HepG2 (cell line): ENCODE results near the gene CLASRP. TPM values are rescaled to one million over a fixed set of nuclear protein-coding genes. Genes with fewer than 3 reads are reported as not detected.

Experiments used
- ATAC-seq: fragments of 200-7000 bp; cut with Tn5 transposase; 3 replicates; pipeline ENCODE4 v1.9.1; 2020; ENCODE audit warnings: mild to moderate bottlenecking, moderate library complexity
- BruUV-seq: library from RNA; stranded (reverse); fragments of 400-500 nt; replicated peaks from 2 replicates; lab custom pipeline; 2021; lab: Mats Ljungman, UMichigan
- CTCF ChIA-PET: fragments of 300-600 bp; formaldehyde crosslinking; extraction: SDS; loops from one replicate; lab custom pipeline; 2021; ENCODE audit warnings: low total read pairs, inconsistent platforms, low intra/inter-chr PET ratio; lab: Yijun Ruan, JAX
- POLR2A ChIA-PET: fragments of 350-600 bp; sonication (Branson Sonifier 250); formaldehyde crosslinking; loops from one replicate; lab custom pipeline; 2020; ENCODE audit warnings: antibody characterized with exemption, inconsistent platforms; lab: Yijun Ruan, JAX
- DNase-seq: peaks from one replicate; pipeline ENCODE4 v3.0.0-alpha.2; 2015; ENCODE audit warnings: low spot score
- FAIRE-seq: peaks from 3 replicates; lab custom pipeline; 2011; peaks lifted over from hg19 to GRCh38; lab: Jason Lieb, UNC
- H2AFZ ChIP-seq: one replicate; pipeline ENCODE4 v1.6.1; 2011; ENCODE audit warnings: low read length, inconsistent platforms
- H3K27ac ChIP-seq: fragments of 300-600 bp; 3 replicates; pipeline ENCODE4 v1.8.0; 2011; ENCODE audit warnings: mixed run types, mild to moderate bottlenecking, mixed read lengths, low read length, inconsistent platforms; ENCODE audit not compliant: insufficient read depth; ENCODE audit errors: extremely low read length
- H3K27me3 ChIP-seq, 2 experiments: fragments of 200-600 bp in 1 of 2; 2 replicates in 1 of 2; 3 replicates in 1 of 2; pipeline versions ENCODE4 v1.6.0 to v1.8.0; 2011; ENCODE audit warnings: low read length in 2 of 2, mild to moderate bottlenecking in 2 of 2, moderate library complexity in 2 of 2, inconsistent platforms in 1 of 2; ENCODE audit not compliant: insufficient read depth in 2 of 2, control insufficient read depth in 1 of 2
- H3K36me3 ChIP-seq, 2 experiments: fragments of 200-600 bp in 1 of 2; replicated peaks in 1 of 2; 2 replicates in 1 of 2; 3 replicates in 1 of 2; pipeline versions ENCODE4 v1.5.1 to v1.8.0; 2011; ENCODE audit warnings: low read length in 2 of 2, inconsistent platforms in 1 of 2; ENCODE audit not compliant: insufficient read depth in 2 of 2, control insufficient read depth in 1 of 2
- H3K4me1 ChIP-seq: 2 replicates; pipeline ENCODE4 v1.5.1; 2012; ENCODE audit warnings: low read length, inconsistent platforms; ENCODE audit not compliant: insufficient read depth
- H3K4me2 ChIP-seq: 2 replicates; pipeline ENCODE4 v1.6.0; 2011; ENCODE audit warnings: low read depth, low read length, inconsistent platforms
- H3K4me3 ChIP-seq, 3 experiments: fragments of 200-600 bp in 1 of 3; sonication (generic), shearing (Covaris generic) in 1 of 3; replicated peaks in 1 of 3; 2 replicates each; pipeline ENCODE4 v1.5.1; 2011 to 2016; ENCODE audit warnings: low read length in 3 of 3, inconsistent platforms in 2 of 3, low read depth in 2 of 3, mild to moderate bottlenecking in 2 of 3, control low read depth in 1 of 3, mixed read lengths in 1 of 3; ENCODE audit not compliant: insufficient read depth in 1 of 3
- H3K79me2 ChIP-seq: one replicate; pipeline ENCODE4 v1.6.1; 2011; ENCODE audit warnings: low read length, inconsistent platforms; ENCODE audit not compliant: insufficient read depth
- H3K9ac ChIP-seq: 2 replicates; pipeline ENCODE4 v1.6.0; 2011; ENCODE audit warnings: mild to moderate bottlenecking, low read depth, low read length, inconsistent platforms; ENCODE audit not compliant: insufficient read depth
- H3K9me3 ChIP-seq: 2 replicates; pipeline ENCODE4 v1.5.1; 2012; ENCODE audit warnings: mild to moderate bottlenecking, low read length
- H4K20me1 ChIP-seq: 2 replicates; pipeline ENCODE4 v1.6.0; 2011; ENCODE audit warnings: inconsistent platforms, mild to moderate bottlenecking, low read length, moderate library complexity; ENCODE audit not compliant: insufficient read depth
- GLMP ChIP-seq: sonication (generic); formaldehyde crosslinking; IDR thresholded peaks from 2 replicates; pipeline ENCODE4 v1.9.0; 2021; ENCODE audit warnings: missing genetic modification reagents, mild to moderate bottlenecking, borderline replicate concordance
- HINFP ChIP-seq: sonication (generic); formaldehyde crosslinking; IDR thresholded peaks from 2 replicates; pipeline ENCODE4 v1.4.0; 2020; ENCODE audit warnings: low read depth, mild to moderate bottlenecking, missing genetic modification reagents
- JUND ChIP-seq: sonication (generic); formaldehyde crosslinking; IDR thresholded peaks from 2 replicates; pipeline ENCODE4 v1.8.0; 2022; ENCODE audit warnings: mild to moderate bottlenecking, missing genetic modification reagents
- POLR2A ChIP-seq, 2 experiments: IDR thresholded peaks; 2 replicates each; pipeline ENCODE4 v1.6.1; 2011; ENCODE audit warnings: low read depth in 2 of 2, low read length in 2 of 2, mild to moderate bottlenecking in 1 of 2, moderate library complexity in 1 of 2; ENCODE audit not compliant: insufficient read depth in 1 of 2
- ZBTB10 ChIP-seq: sonication (generic); formaldehyde crosslinking; IDR thresholded peaks from 2 replicates; pipeline ENCODE4 v1.4.0; 2020; ENCODE audit warnings: missing genetic modification reagents, borderline replicate concordance
- ZBTB8A ChIP-seq: sonication (generic); formaldehyde crosslinking; IDR thresholded peaks from 2 replicates; pipeline ENCODE4 v1.4.0; 2020; ENCODE audit warnings: mild to moderate bottlenecking, low read depth, missing genetic modification reagents, borderline replicate concordance
- ZFY ChIP-seq: sonication (generic); formaldehyde crosslinking; IDR thresholded peaks from 2 replicates; pipeline ENCODE4 v1.4.0; 2020; ENCODE audit warnings: missing genetic modification reagents
- ZNF263 ChIP-seq: sonication (generic); formaldehyde crosslinking; IDR thresholded peaks from 2 replicates; pipeline ENCODE4 v1.4.0; 2020; ENCODE audit warnings: missing genetic modification reagents
- ZNF512 ChIP-seq: sonication (generic); formaldehyde crosslinking; IDR thresholded peaks from 2 replicates; pipeline ENCODE4 v1.4.0; 2020; ENCODE audit warnings: mild to moderate bottlenecking, missing genetic modification reagents
- ZNF737 ChIP-seq: sonication (generic); formaldehyde crosslinking; IDR thresholded peaks from 2 replicates; pipeline ENCODE4 v1.5.0; 2020; ENCODE audit warnings: missing genetic modification reagents, mild to moderate bottlenecking, borderline replicate concordance
- WGBS: methylation state at CpG from one replicate; pipeline ENCODE4 v1.1.6; 2017; ENCODE audit warnings: low lambda C conversion rate; 5-methylcytosine and 5-hydroxymethylcytosine counted together
- in situ Hi-C: cut with HindIII; loops from 2 replicates; pipeline ENCODE4 v1.10.0; 2017; ENCODE audit warnings: low pct_unique_long_range_greater_than_20kb; ENCODE audit not compliant: extremely low pct_ligation_motif_present
- intact Hi-C: fragments of 100-400 bp; cut with micrococcal nuclease; formaldehyde crosslinking; loops from one replicate; pipeline ENCODE4 v1.10.0; 2022; ENCODE audit not compliant: unreplicated experiment
- polyA plus RNA-seq, 8 experiments: library from polyadenylated mRNA; depleted of rRNA in 3 of 8; stranded (reverse) in 7 of 8; unstranded in 1 of 8; fragments of >200 nt; fragmentation: Illumina TruSeq in 4 of 8; extraction: Trizol in 4 of 8; gene quantifications; 2 replicates each; pipeline versions ENCODE4 v1.2.1 to v1.2.3, GENCODE V29; 2011 to 2016; ENCODE audit warnings: low read depth in 4 of 8, missing spikeins in 1 of 8, mixed read lengths in 1 of 8; ENCODE audit not compliant: insufficient read depth in 1 of 8
- total RNA-seq, 5 experiments: library from RNA; depleted of rRNA; stranded (reverse); fragments of >200 nt; fragmentation: Illumina TruSeq; extraction: Trizol; gene quantifications; 2 replicates each; pipeline ENCODE4 v1.2.3, GENCODE V29; 2016; ENCODE audit warnings: low read depth in 1 of 5

CLASRP gene
- total and polyA plus RNA-seq, 2 of the 13 experiments (the other 11 are each of a cell fraction or from before 2014, with no cell fraction given), result 32.0 to 51.4 TPM

- Histone ChIP-seq H3K27me3 (no peaks in the 10 kb centered on the region; a peak in 1 of 5 replicates), H3K9me3 (no peaks in the 10 kb centered on the region), H2AFZ (no peak overlapping the region), H3K4me3 (no peak overlapping the region), H3K36me3 (peaks cover 5 to 26% of the 10 kb centered on the region in 2 experiments; a peak in 4 of 5 replicates), H4K20me1 (no peaks in the 10 kb centered on the region; the same call in 1 of the 2 replicates), H3K27ac (no peak overlapping the region), H3K4me1 (peaks cover 24% of the 10 kb centered on the region), H3K4me2 (no peak overlapping the region), H3K79me2 (peaks cover 31% of the 10 kb centered on the region), H3K9ac (no peak overlapping the region)
- ChIA-PET CTCF (no interaction called here), POLR2A (interaction anchor here (2.0 kb wide), 1 partner anchor 13 kb away, joined by 5 read pairs; no protein-coding TSS in a partner anchor)
- no peak for ATAC-seq
- no peak for DNase-seq
- TF ChIP-seq ZNF512 (CRISPR knock-in tag) (no peak), ZNF263 (no peak), ZFY (CRISPR knock-in tag) (no peak), ZBTB8A (no peak), POLR2A (IDR thresholded peaks at IDR 0.05; ENCODE audit: insufficient read depth in 1 of 2, low read depth in 2 of 2, low read length in 2 of 2) (no peak), ZNF737 (CRISPR knock-in tag) (no peak), HINFP (CRISPR knock-in tag) (no peak), ZBTB10 (no peak), GLMP (CRISPR knock-in tag) (no peak), JUND (CRISPR knock-in tag) (no peak)
- WGBS, result 92% methylated on average over 5 of the region's 5 CpGs
- in situ Hi-C loops, result no loop called here
- no peak for FAIRE-seq
- intact Hi-C loops, result no loop called here
- BruUV-seq, result no TSS peak
Observed at GRCh38 chr19:45090606-45091005, 51.8 kb downstream of the CLASRP start.
